Loucy (cell line): Measurements from ENCODE around the gene ARHGEF33.

Experiments
- H2AFZ ChIP-seq: fragments of 200-600 bp; sonication (generic); 2 replicates; pipeline ENCODE4 v1.6.0; 2016; ENCODE audit warnings: antibody characterized with exemption, mild to moderate bottlenecking, low read length, moderate library complexity
- H3F3A ChIP-seq: fragments of 200-600 bp; 2 replicates; pipeline ENCODE4 v1.6.0; 2016; ENCODE audit warnings: antibody characterized with exemption, low read depth, mild to moderate bottlenecking
- H3K27me3 ChIP-seq: fragments of 200-600 bp; sonication (generic); 2 replicates; pipeline ENCODE4 v1.6.1; 2014; ENCODE audit warnings: low read length, mild to moderate bottlenecking; ENCODE audit not compliant: insufficient read depth, poor library complexity, severe bottlenecking
- H3K36me3 ChIP-seq: fragments of 200-600 bp; sonication (generic); 2 replicates; pipeline ENCODE4 v1.6.1; 2016; ENCODE audit warnings: low read length; ENCODE audit not compliant: insufficient read depth
- H3K4me1 ChIP-seq: fragments of 200-600 bp; sonication (generic); 2 replicates; pipeline ENCODE4 v1.5.1; 2014; ENCODE audit warnings: low read length, mild to moderate bottlenecking; ENCODE audit not compliant: insufficient read depth, poor library complexity, severe bottlenecking
- H3K4me2 ChIP-seq: fragments of 200-600 bp; sonication (generic); 2 replicates; pipeline ENCODE4 v1.6.0; 2014; ENCODE audit warnings: antibody characterized with exemption, low read length, low read depth, mild to moderate bottlenecking; ENCODE audit not compliant: poor library complexity, severe bottlenecking
- H3K4me3 ChIP-seq: fragments of 200-600 bp; sonication (generic); 2 replicates; pipeline ENCODE4 v1.5.1; 2014; ENCODE audit warnings: low read length, mild to moderate bottlenecking, mixed read lengths; ENCODE audit not compliant: poor library complexity, severe bottlenecking
- H3K79me2 ChIP-seq: fragments of 200-600 bp; sonication (generic); 2 replicates; pipeline ENCODE4 v1.6.1; 2014; ENCODE audit warnings: low read length; ENCODE audit not compliant: insufficient read depth
- H3K9ac ChIP-seq: fragments of 200-600 bp; sonication (generic); 2 replicates; pipeline ENCODE4 v1.6.0; 2014; ENCODE audit warnings: mild to moderate bottlenecking, low read depth, low read length, moderate library complexity; ENCODE audit not compliant: poor library complexity, severe bottlenecking
- H3K9me2 ChIP-seq: fragments of 200-600 bp; sonication (generic); replicated peaks from 2 replicates; pipeline ENCODE4 v1.6.1; 2016; ENCODE audit warnings: low read depth, low read length, mixed read lengths
- H3K9me3 ChIP-seq: fragments of 200-600 bp; sonication (generic); 2 replicates; pipeline ENCODE4 v1.6.1; 2014; ENCODE audit warnings: mild to moderate bottlenecking, antibody characterized with exemption, low read length, low read depth; ENCODE audit not compliant: insufficient read depth
- H4K20me1 ChIP-seq: fragments of 200-600 bp; sonication (generic); 2 replicates; pipeline ENCODE4 v1.6.0; 2014; ENCODE audit warnings: antibody characterized with exemption, low read length, mild to moderate bottlenecking; ENCODE audit not compliant: insufficient read depth, poor library complexity, severe bottlenecking
- EZH2phosphoT487 ChIP-seq: fragments of 200-600 bp; IDR thresholded peaks from 2 replicates; pipeline ENCODE4 v1.6.1; 2018; ENCODE audit warnings: antibody characterized with exemption, mild to moderate bottlenecking, moderate library complexity, borderline replicate concordance
- TF ChIP-seq, protein P1 (sequence below): fragments of 200-600 bp; sonication (generic); conservative IDR thresholded peaks from 2 replicates; pipeline ENCODE4 v1.5.1; 2014; ENCODE audit warnings: mild to moderate bottlenecking, antibody characterized with exemption, low read length

The ARHGEF33 gene

DNA sequence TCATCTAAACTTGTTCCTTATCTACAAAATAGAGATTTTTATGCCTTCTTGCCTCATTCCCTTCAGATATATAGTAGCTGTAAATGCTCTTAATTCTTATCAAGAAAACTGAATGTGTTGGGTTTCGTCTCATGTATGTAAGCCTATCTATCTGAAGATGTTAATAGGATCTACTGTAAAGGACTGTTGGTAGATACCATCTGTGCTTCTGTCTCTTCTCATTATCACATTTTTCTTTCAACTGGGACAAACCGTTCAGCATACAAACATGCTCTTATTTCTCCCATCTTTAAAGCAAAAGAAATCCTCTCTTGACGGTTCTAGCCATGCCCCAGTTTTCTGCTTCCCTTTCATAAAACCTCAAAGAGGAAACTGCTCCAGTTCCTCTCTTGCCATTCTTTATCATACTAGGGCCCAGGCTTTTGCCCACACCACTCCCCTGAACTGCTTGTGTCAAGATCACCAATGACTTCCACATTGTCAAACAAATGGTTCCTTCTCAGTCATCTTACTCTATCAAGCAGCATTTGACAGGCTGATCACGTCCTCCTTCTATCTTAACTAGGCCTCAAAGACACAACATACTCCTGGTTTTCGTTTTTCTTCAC is 88.7 kb downstream of the ARHGEF33 start:
- TF ChIP-seq EZH2phosphoT487, result no peak
- TF ChIP-seq, protein P1, sequence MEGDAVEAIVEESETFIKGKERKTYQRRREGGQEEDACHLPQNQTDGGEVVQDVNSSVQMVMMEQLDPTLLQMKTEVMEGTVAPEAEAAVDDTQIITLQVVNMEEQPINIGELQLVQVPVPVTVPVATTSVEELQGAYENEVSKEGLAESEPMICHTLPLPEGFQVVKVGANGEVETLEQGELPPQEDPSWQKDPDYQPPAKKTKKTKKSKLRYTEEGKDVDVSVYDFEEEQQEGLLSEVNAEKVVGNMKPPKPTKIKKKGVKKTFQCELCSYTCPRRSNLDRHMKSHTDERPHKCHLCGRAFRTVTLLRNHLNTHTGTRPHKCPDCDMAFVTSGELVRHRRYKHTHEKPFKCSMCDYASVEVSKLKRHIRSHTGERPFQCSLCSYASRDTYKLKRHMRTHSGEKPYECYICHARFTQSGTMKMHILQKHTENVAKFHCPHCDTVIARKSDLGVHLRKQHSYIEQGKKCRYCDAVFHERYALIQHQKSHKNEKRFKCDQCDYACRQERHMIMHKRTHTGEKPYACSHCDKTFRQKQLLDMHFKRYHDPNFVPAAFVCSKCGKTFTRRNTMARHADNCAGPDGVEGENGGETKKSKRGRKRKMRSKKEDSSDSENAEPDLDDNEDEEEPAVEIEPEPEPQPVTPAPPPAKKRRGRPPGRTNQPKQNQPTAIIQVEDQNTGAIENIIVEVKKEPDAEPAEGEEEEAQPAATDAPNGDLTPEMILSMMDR, result no peak
- no peaks in the 10 kb centered on the region for H3K79me2 ChIP-seq
- H3K9me3 ChIP-seq, result no peaks in the 10 kb centered on the region
- H3K9ac ChIP-seq, result no peak overlapping the region
- H3K9me2 ChIP-seq, result no peaks in the 10 kb centered on the region
- no peaks in the 10 kb centered on the region for H4K20me1 ChIP-seq
- no peak overlapping the region for H3K4me2 ChIP-seq
- no peaks in the 10 kb centered on the region for H3K4me1 ChIP-seq
- no peak overlapping the region for H3K4me3 ChIP-seq
- H2AFZ ChIP-seq, result no peak overlapping the region
- H3K36me3 ChIP-seq, result no peaks in the 10 kb centered on the region
- H3K27me3 ChIP-seq, result no peaks in the 10 kb centered on the region
- H3F3A ChIP-seq, result no peaks in the 10 kb centered on the region

DNA sequence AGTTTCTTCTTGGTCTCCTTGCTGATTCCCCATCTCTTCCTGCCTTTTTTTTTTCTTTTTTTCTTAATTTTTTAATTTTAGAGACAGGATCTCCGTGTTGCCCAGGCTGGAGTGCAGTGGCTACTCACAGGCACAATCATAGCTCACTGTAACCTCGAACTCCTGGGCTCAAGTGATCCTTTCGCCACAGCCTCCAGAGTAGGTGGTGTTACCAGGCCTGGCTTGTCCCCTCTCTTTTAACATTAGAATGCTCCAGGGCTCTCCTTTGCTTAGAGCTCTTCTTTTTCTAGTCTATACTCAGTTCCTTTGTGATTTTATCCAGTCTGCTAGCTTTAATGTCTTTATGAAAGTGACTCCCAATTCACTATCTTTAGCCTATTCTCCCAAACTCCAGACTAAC is 89.2 kb downstream of the ARHGEF33 start:
- Histone ChIP-seq H3F3A (no peaks in the 10 kb centered on the region), H3K4me2 (no peak overlapping the region), H3K79me2 (no peaks in the 10 kb centered on the region), H3K9me3 (no peaks in the 10 kb centered on the region), H3K4me1 (no peaks in the 10 kb centered on the region), H2AFZ (no peak overlapping the region), H3K27me3 (no peaks in the 10 kb centered on the region), H3K4me3 (no peak overlapping the region), H4K20me1 (no peaks in the 10 kb centered on the region), H3K9ac (no peak overlapping the region), H3K36me3 (no peaks in the 10 kb centered on the region), H3K9me2 (no peaks in the 10 kb centered on the region)
- TF ChIP-seq, protein P1, result no peak
- no peak for TF ChIP-seq EZH2phosphoT487

DNA sequence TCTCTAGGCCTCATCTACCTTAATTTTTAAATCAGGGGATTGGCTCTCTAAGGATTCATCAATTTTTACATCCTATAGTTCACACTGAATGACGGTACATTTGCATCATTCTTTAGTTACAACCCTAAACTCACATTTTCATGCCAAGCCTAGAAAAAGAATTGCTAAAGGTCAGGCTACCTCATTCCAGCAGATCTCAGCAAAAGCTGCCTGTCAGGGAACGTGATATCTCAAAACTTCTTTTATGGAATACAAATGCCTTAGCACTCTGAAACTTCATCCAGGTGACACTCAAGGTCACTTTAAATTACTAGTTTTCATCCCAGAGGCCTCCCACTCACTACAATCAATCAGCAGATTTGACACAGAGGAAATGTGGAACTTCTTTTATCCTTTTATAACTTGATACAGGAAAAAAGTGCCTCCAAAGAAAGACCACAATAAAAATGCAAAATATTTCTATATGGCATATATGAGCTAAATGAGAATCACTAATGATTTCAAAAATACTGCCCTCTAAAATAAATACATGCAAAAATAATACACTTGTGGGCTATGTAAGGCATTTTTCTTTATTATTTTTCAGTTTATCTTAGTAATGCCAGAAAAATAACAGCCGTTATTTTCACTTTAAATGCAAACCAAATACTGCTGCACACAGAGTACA is 91.5 kb downstream of the ARHGEF33 start:
- Histone ChIP-seq H3K4me1 (no peaks in the 10 kb centered on the region), H3K27me3 (no peaks in the 10 kb centered on the region), H3K9me2 (no peaks in the 10 kb centered on the region), H3K9me3 (no peaks in the 10 kb centered on the region), H3K4me3 (no peak overlapping the region), H3K4me2 (no peak overlapping the region), H3K36me3 (peaks cover 15% of the 10 kb centered on the region; the same call in 1 of the 2 replicates), H3K9ac (no peak overlapping the region), H4K20me1 (no peaks in the 10 kb centered on the region), H3K79me2 (no peaks in the 10 kb centered on the region), H3F3A (no peaks in the 10 kb centered on the region), H2AFZ (no peak overlapping the region)
- TF ChIP-seq EZH2phosphoT487, result no peak
- TF ChIP-seq, protein P1, result no peak
